Neural cell (in vitro differentiated cells): ENCODE data around the gene PPP1R10. TPM values are rescaled to one million over a fixed set of nuclear protein-coding genes. Genes with fewer than 3 reads are reported as not detected.

Source experiments
- H2AFZ ChIP-seq: fragments of 200-600, 300-800 bp; sonication (generic), shearing (Covaris generic); 2 replicates; pipeline ENCODE4 v1.6.0; 2014; ENCODE audit warnings: low read depth, mild to moderate bottlenecking, antibody characterized with exemption, low read length, moderate library complexity
- H3F3A ChIP-seq: fragments of 200-600 bp; shearing (Covaris generic); 2 replicates; pipeline ENCODE4 v1.6.1; 2016; ENCODE audit warnings: mild to moderate bottlenecking, moderate library complexity, mixed read lengths, antibody characterized with exemption, low read length; ENCODE audit not compliant: insufficient read depth, poor library complexity, severe bottlenecking
- H3K27ac ChIP-seq: fragments of 200-600, 300-800 bp; sonication (generic), shearing (Covaris generic); 2 replicates; pipeline ENCODE4 v1.5.1; 2014; ENCODE audit warnings: mild to moderate bottlenecking, low read length, moderate library complexity
- H3K27me3 ChIP-seq: fragments of 300-800, 200-600 bp; sonication (generic), shearing (Covaris generic); 2 replicates; pipeline ENCODE4 v1.6.0; 2014; ENCODE audit warnings: mild to moderate bottlenecking, low read depth, low read length, moderate library complexity; ENCODE audit not compliant: insufficient read depth
- H3K36me3 ChIP-seq: fragments of 300-800, 200-600 bp; sonication (generic), shearing (Covaris generic); 2 replicates; pipeline ENCODE4 v1.5.1; 2014; ENCODE audit warnings: mild to moderate bottlenecking, antibody characterized with exemption, low read length, moderate library complexity; ENCODE audit not compliant: insufficient read depth
- H3K4me2 ChIP-seq: fragments of 300-800, 200-600 bp; sonication (generic), shearing (Covaris generic); 2 replicates; pipeline ENCODE4 v1.6.0; 2014; ENCODE audit warnings: mild to moderate bottlenecking, low read length
- H3K4me3 ChIP-seq: fragments of 300-800, 200-600 bp; sonication (generic), shearing (Covaris generic); 2 replicates; pipeline ENCODE4 v1.5.1; 2014; ENCODE audit warnings: mild to moderate bottlenecking, low read length, moderate library complexity
- H3K79me2 ChIP-seq: fragments of 200-600 bp; shearing (Covaris generic); replicated peaks from 2 replicates; pipeline ENCODE4 v1.6.0; 2014; ENCODE audit warnings: mild to moderate bottlenecking, low read length, moderate library complexity; ENCODE audit not compliant: insufficient read depth
- H3K9ac ChIP-seq: fragments of 300-800, 200-600 bp; sonication (generic), shearing (Covaris generic); 2 replicates; pipeline ENCODE4 v1.6.1; 2016; ENCODE audit warnings: mild to moderate bottlenecking, low read length, mixed read lengths
- H3K9me2 ChIP-seq: fragments of 200-600 bp; shearing (Covaris generic); 2 replicates; pipeline ENCODE4 v1.6.1; 2016; ENCODE audit warnings: mild to moderate bottlenecking, low read length, mixed read lengths; ENCODE audit not compliant: insufficient read depth
- H3K9me3 ChIP-seq: fragments of 200-600, 300-800 bp; sonication (generic), shearing (Covaris generic); 2 replicates; pipeline ENCODE4 v1.6.1; 2016; ENCODE audit warnings: mild to moderate bottlenecking, mixed run types, low read length, moderate library complexity, mixed read lengths
- H4K20me1 ChIP-seq: fragments of 200-600 bp; shearing (Covaris generic); 2 replicates; pipeline ENCODE4 v1.6.1; 2016; ENCODE audit warnings: mild to moderate bottlenecking, mixed run types; ENCODE audit not compliant: insufficient read depth
- CTCF ChIP-seq: fragments of 450-650 bp; IDR thresholded peaks from 2 replicates; pipeline ENCODE4 v1.5.1; 2014; ENCODE audit warnings: antibody characterized with exemption, mild to moderate bottlenecking, moderate library complexity; ENCODE audit not compliant: poor library complexity, severe bottlenecking
- EP300 ChIP-seq: fragments of 450-650 bp; conservative IDR thresholded peaks from 2 replicates; pipeline ENCODE4 v1.6.1; 2014; ENCODE audit warnings: antibody characterized with exemption, mild to moderate bottlenecking, moderate library complexity; ENCODE audit not compliant: poor library complexity, severe bottlenecking
- EZH2 ChIP-seq: fragments of 200-600, 300-800 bp; shearing (Covaris generic), sonication (generic); IDR thresholded peaks from 2 replicates; pipeline ENCODE4 v1.6.1; 2014; ENCODE audit warnings: antibody characterized with exemption, low read length, borderline replicate concordance, mild to moderate bottlenecking; ENCODE audit not compliant: insufficient read depth, poor library complexity, severe bottlenecking
- MXI1 ChIP-seq: fragments of 450-650 bp; conservative IDR thresholded peaks from 2 replicates; pipeline ENCODE4 v1.6.1; 2014; ENCODE audit warnings: antibody characterized with exemption, mild to moderate bottlenecking; ENCODE audit not compliant: poor library complexity, severe bottlenecking
- POLR2AphosphoS5 ChIP-seq: IDR thresholded peaks from 2 replicates; pipeline ENCODE4 v1.6.1; 2012
- RAD21 ChIP-seq: fragments of 450-650 bp; conservative IDR thresholded peaks from 2 replicates; pipeline ENCODE4 v1.6.1; 2014; ENCODE audit warnings: antibody characterized with exemption, mild to moderate bottlenecking, moderate library complexity
- REST ChIP-seq: IDR thresholded peaks from 2 replicates; pipeline ENCODE4 v1.6.1; 2012; ENCODE audit warnings: borderline replicate concordance
- SMC3 ChIP-seq: fragments of 450-650 bp; conservative IDR thresholded peaks from 2 replicates; pipeline ENCODE4 v1.6.1; 2014; ENCODE audit warnings: antibody characterized with exemption, mild to moderate bottlenecking, moderate library complexity; ENCODE audit not compliant: poor library complexity
- TAF1 ChIP-seq: IDR thresholded peaks from 2 replicates; pipeline ENCODE4 v1.6.1; 2012; ENCODE audit warnings: low read depth
- polyA plus RNA-seq: library from polyadenylated mRNA; depleted of rRNA; stranded (reverse); fragments of >200 nt; gene quantifications from 2 replicates; pipeline ENCODE4 v1.2.3, GENCODE V29; 2014

PPP1R10 gene
- polyA plus RNA-seq, 1 donor from 2014 or later = 13.7 TPM

GRCh38 chr6:30645989-30646388 lies 28.9 kb upstream of the PPP1R10 start:
- Histone ChIP-seq H3K27me3 (no peaks in the 10 kb centered on the region), H3K27ac (peak overlapping the region; percentile 95), H2AFZ (no peak overlapping the region), H3K4me2 (peak overlapping the region; percentile 95), H3K9ac (peak overlapping the region; percentile 96), H3F3A (no peaks in the 10 kb centered on the region), H4K20me1 (no peaks in the 10 kb centered on the region), H3K9me2 (no peaks in the 10 kb centered on the region), H3K9me3 (no peaks in the 10 kb centered on the region), H3K36me3 (no peaks in the 10 kb centered on the region), H3K79me2 (peaks cover 29% of the 10 kb centered on the region), H3K4me3 (peak overlapping the region; percentile 100)
- TF ChIP-seq CTCF = no peak
- no peak for TF ChIP-seq EP300
- TF ChIP-seq SMC3 = no peak
- no peak for TF ChIP-seq POLR2AphosphoS5
- no peak for TF ChIP-seq RAD21
- no peak for TF ChIP-seq TAF1
- no peak for TF ChIP-seq REST
- TF ChIP-seq EZH2 = no peak
- TF ChIP-seq MXI1 = no peak

- H3K36me3 ChIP-seq = peaks cover 8% of the 10 kb centered on the region
- TF ChIP-seq SMC3 (no peak), REST (no peak), EZH2 (no peak), TAF1 (no peak), MXI1 (no peak), EP300 (no peak), CTCF (no peak), POLR2AphosphoS5 (no peak)
Measured at GRCh38 chr6:30644769-30645168, 27.7 kb upstream of the PPP1R10 start.

More at GRCh38 chr6:30644769-30645168, 27.7 kb upstream of the PPP1R10 start:
- no peak overlapping the region for H3K4me2 ChIP-seq
- no peaks in the 10 kb centered on the region for H4K20me1 ChIP-seq
- H3K79me2 ChIP-seq = peaks cover 29% of the 10 kb centered on the region
- H3K9ac ChIP-seq = peak overlapping the region; percentile 10
- H2AFZ ChIP-seq = no peak overlapping the region
- no peak overlapping the region for H3K27ac ChIP-seq
- H3K9me2 ChIP-seq = no peaks in the 10 kb centered on the region
- H3K9me3 ChIP-seq = no peaks in the 10 kb centered on the region
- H3K4me3 ChIP-seq = no peak overlapping the region
- H3F3A ChIP-seq = no peaks in the 10 kb centered on the region
- no peaks in the 10 kb centered on the region for H3K27me3 ChIP-seq
